SK-N-SH (cell line): Measurements from ENCODE around the gene CSNK2A1. TPM values are rescaled to one million over a fixed set of nuclear protein-coding genes. Genes with fewer than 3 reads are reported as not detected.

Experiments used
- CTCF ChIA-PET: fragments of 300-600, 350-600 bp; formaldehyde crosslinking; extraction: SDS; loops from one replicate; lab custom pipeline; 2021; lab: Yijun Ruan, JAX
- POLR2A ChIA-PET: fragments of 350-600 bp; sonication (Branson Sonifier 250); formaldehyde crosslinking; extraction: SDS; loops from one replicate; lab custom pipeline; 2020; ENCODE audit warnings: antibody characterized with exemption, inconsistent platforms; lab: Yijun Ruan, JAX
- DNase-seq: peaks from one replicate; pipeline ENCODE4 v3.0.0; 2012
- H2AFZ ChIP-seq: fragments of 200-600 bp; sonication (generic); 2 replicates; pipeline ENCODE4 v1.8.1; 2016; ENCODE audit warnings: antibody characterized with exemption, mild to moderate bottlenecking, low read depth
- H3F3A ChIP-seq: fragments of 200-600 bp; sonication (generic); replicated peaks from 2 replicates; pipeline ENCODE3; 2016; ENCODE audit warnings: antibody characterized with exemption, mild to moderate bottlenecking; ENCODE audit not compliant: insufficient read depth
- H3K27ac ChIP-seq, 2 experiments: fragments of 200-500 bp in 1 of 2; fragments of 200-600 bp in 1 of 2; sonication (Bioruptor generic) in 1 of 2; sonication (generic), shearing (Covaris generic) in 1 of 2; 2 replicates each; pipeline versions ENCODE4 v1.5.1 to v1.6.1; 2014 to 2016; ENCODE audit warnings: low read depth in 2 of 2, inconsistent platforms in 1 of 2, low read length in 1 of 2, mild to moderate bottlenecking in 1 of 2, mixed read lengths in 1 of 2
- H3K27me3 ChIP-seq: fragments of 200-600 bp; sonication (generic), shearing (Covaris generic); 2 replicates; pipeline ENCODE4 v1.6.1; 2016; ENCODE audit warnings: mixed run types; ENCODE audit not compliant: insufficient read depth
- H3K36me3 ChIP-seq, 2 experiments: fragments of 200-500 bp in 1 of 2; fragments of 200-600 bp in 1 of 2; sonication (Bioruptor generic) in 1 of 2; sonication (generic) in 1 of 2; replicated peaks in 1 of 2; 2 replicates each; pipeline versions ENCODE3 to v1.5.1; 2014 to 2016; ENCODE audit warnings: low read length in 1 of 2, mild to moderate bottlenecking in 1 of 2; ENCODE audit not compliant: insufficient read depth in 2 of 2, control insufficient read depth in 1 of 2
- H3K4me1 ChIP-seq, 2 experiments: fragments of 200-500 bp in 1 of 2; fragments of 200-600 bp in 1 of 2; sonication (Bioruptor generic) in 1 of 2; sonication (generic), shearing (Covaris generic) in 1 of 2; 2 replicates each; pipeline versions ENCODE4 v1.5.1 to v1.6.1; 2014 to 2016; ENCODE audit warnings: low read depth in 1 of 2, low read length in 1 of 2, mixed run types in 1 of 2; ENCODE audit not compliant: insufficient read depth in 2 of 2, control insufficient read depth in 1 of 2
- H3K4me2 ChIP-seq: fragments of 200-600 bp; sonication (generic), shearing (Covaris generic); 2 replicates; pipeline ENCODE4 v1.6.1; 2017; ENCODE audit warnings: mixed run types
- H3K4me3 ChIP-seq, 2 experiments: fragments of 200-500 bp in 1 of 2; fragments of 200-600 bp in 1 of 2; sonication (Bioruptor generic) in 1 of 2; sonication (generic), shearing (Covaris generic) in 1 of 2; 2 replicates each; pipeline versions ENCODE4 v1.5.1 to v1.8.1; 2014 to 2016; ENCODE audit warnings: low read depth in 2 of 2, inconsistent platforms in 1 of 2, low read length in 1 of 2, mild to moderate bottlenecking in 1 of 2, mixed read lengths in 1 of 2, moderate library complexity in 1 of 2
- H3K79me2 ChIP-seq: fragments of 200-600 bp; sonication (generic); 2 replicates; pipeline ENCODE4 v1.8.1; 2017; ENCODE audit warnings: mild to moderate bottlenecking; ENCODE audit not compliant: insufficient read depth
- H3K9ac ChIP-seq: fragments of 200-600 bp; sonication (generic); 2 replicates; pipeline ENCODE4 v1.6.1; 2017; ENCODE audit warnings: mixed run types
- H3K9me2 ChIP-seq: fragments of 200-600 bp; sonication (generic); 2 replicates; pipeline ENCODE4 v1.6.1; 2017; ENCODE audit warnings: mixed run types
- H3K9me3 ChIP-seq: fragments of 200-600 bp; sonication (generic); 2 replicates; pipeline ENCODE4 v1.6.1; 2017; ENCODE audit warnings: mixed run types, mild to moderate bottlenecking, moderate library complexity
- H4K20me1 ChIP-seq: fragments of 200-600 bp; sonication (generic); 2 replicates; pipeline ENCODE4 v1.6.1; 2017; ENCODE audit warnings: mild to moderate bottlenecking, mixed run types; ENCODE audit not compliant: insufficient read depth
- CTCF ChIP-seq: fragments of 200-600 bp; sonication (generic); IDR thresholded peaks from 2 replicates; pipeline ENCODE4 v1.6.1; 2017; ENCODE audit warnings: antibody characterized with exemption, mild to moderate bottlenecking, moderate library complexity
- ELF1 ChIP-seq: IDR thresholded peaks from 2 replicates; pipeline ENCODE4 v1.4.0; 2012
- EZH2phosphoT487 ChIP-seq: fragments of 200-600 bp; sonication (generic); IDR thresholded peaks from 2 replicates; pipeline ENCODE4 v1.6.1; 2017; ENCODE audit warnings: low read depth, mixed run types, mild to moderate bottlenecking, antibody characterized with exemption, moderate library complexity, borderline replicate concordance
- FOXJ3 ChIP-seq: sonication (generic); formaldehyde crosslinking; IDR thresholded peaks from 2 replicates; pipeline ENCODE4 v1.5.1; 2020; ENCODE audit warnings: mild to moderate bottlenecking, missing genetic modification reagents
- GABPA ChIP-seq: IDR thresholded peaks from 2 replicates; pipeline ENCODE4 v1.4.0; 2012; ENCODE audit warnings: low read depth, mild to moderate bottlenecking
- IRF3 ChIP-seq: fragments of 150-350 bp; IDR thresholded peaks from 2 replicates; pipeline ENCODE4 v1.6.1; 2016; ENCODE audit warnings: mild to moderate bottlenecking, low read depth, low read length
- POLR2AphosphoS5 ChIP-seq: IDR thresholded peaks from 2 replicates; pipeline ENCODE4 v1.6.1; 2012; ENCODE audit warnings: low read depth, low read length
- RAD21 ChIP-seq: IDR thresholded peaks from 2 replicates; pipeline ENCODE4 v1.6.1; 2012; ENCODE audit warnings: mild to moderate bottlenecking, low read length
- RCOR1 ChIP-seq: fragments of 150-350 bp; IDR thresholded peaks from 2 replicates; pipeline ENCODE4 v1.6.1; 2017; ENCODE audit warnings: antibody characterized with exemption, low read length
- RXRA ChIP-seq: IDR thresholded peaks from 2 replicates; pipeline ENCODE4 v1.4.0; 2012; ENCODE audit warnings: low read depth, mild to moderate bottlenecking, borderline replicate concordance
- SMC3 ChIP-seq: IDR thresholded peaks from 2 replicates; pipeline ENCODE4 v1.6.1; 2012; ENCODE audit warnings: low read depth, low read length, improper control_type of control experiment
- USF1 ChIP-seq: IDR thresholded peaks from 2 replicates; pipeline ENCODE4 v1.4.0; 2012; ENCODE audit warnings: low read depth, borderline replicate concordance
- YY1 ChIP-seq: IDR thresholded peaks from 2 replicates; pipeline ENCODE4 v1.4.0; 2012; ENCODE audit warnings: low read depth, mild to moderate bottlenecking
- ZBTB33 ChIP-seq: IDR thresholded peaks from 2 replicates; pipeline ENCODE4 v1.4.0; 2012; ENCODE audit warnings: low read depth, borderline replicate concordance
- WGBS: methylation state at CpG from one replicate; pipeline ENCODE4 v1.1.6; 2017; ENCODE audit warnings: low lambda C conversion rate; 5-methylcytosine and 5-hydroxymethylcytosine counted together
- polyA plus RNA-seq, 3 experiments: library from polyadenylated mRNA; depleted of rRNA; stranded (reverse); fragments of >200 nt; gene quantifications; 2 replicates each; pipeline ENCODE4 v1.2.3, GENCODE V29; 2012

Gene CSNK2A1
- polyA plus RNA-seq, 1 of the 3 experiments (the other 2 are of a cell fraction) = 61.9 TPM

- TF ChIP-seq GABPA = no peak
Observed at GRCh38 chr20:480044-480443, 63.5 kb downstream of the CSNK2A1 start (continued).

- Histone ChIP-seq H4K20me1 (0 out of 2 replicates have a peak, but pooled peaks cover 9% of the 10 kb centered on the region), H3K27me3 (no peaks in the 10 kb centered on the region), H3K79me2 (no peaks in the 10 kb centered on the region), H3K36me3 (peaks cover 54 to 58% of the 10 kb centered on the region in 2 experiments), H3F3A (peaks cover 20% of the 10 kb centered on the region), H3K4me2 (no peak overlapping the region), H2AFZ (no peak overlapping the region), H3K9ac (no peak overlapping the region), H3K9me3 (no peaks in the 10 kb centered on the region), H3K9me2 (no peaks in the 10 kb centered on the region), H3K27ac (no peak overlapping the region), H3K4me3 (no peak overlapping the region), H3K4me1 (no peaks in the 10 kb centered on the region; a peak in 1 of 4 replicates)
- TF ChIP-seq USF1 (no peak), RXRA (no peak), YY1 (no peak), SMC3 (no peak), IRF3 (no peak), RCOR1 (no peak), FOXJ3 (CRISPR knock-in tag) (no peak), CTCF (no peak), EZH2phosphoT487 (no peak)
- 91% methylated on average over 2 of the region's 2 CpGs for WGBS
- DNase-seq = no peak
- POLR2A ChIA-PET = no interaction called here
- CTCF ChIA-PET = interaction anchor here (0.8 to 4.9 kb wide), 10 partner anchors 12 to 128 kb away, joined by 3 to 21 read pairs (median 4); no protein-coding TSS in a partner anchor
Observed at GRCh38 chr20:479487-479886, 64.1 kb downstream of the CSNK2A1 start.

- ChIA-PET POLR2A (no interaction called here), CTCF (interaction anchor here (0.8 to 4.9 kb wide), 11 partner anchors 12 to 124 kb away, joined by 3 to 21 read pairs (median 4); no protein-coding TSS in a partner anchor)
- no peak overlapping the region; a peak in 1 of 4 replicates for H3K4me3 ChIP-seq
- no peaks in the 10 kb centered on the region for H3K79me2 ChIP-seq
- H3K9ac ChIP-seq = no peak overlapping the region
- H3F3A ChIP-seq = peaks cover 20% of the 10 kb centered on the region
- H3K36me3 ChIP-seq = peaks cover 49 to 55% of the 10 kb centered on the region in 2 experiments
- H4K20me1 ChIP-seq = 0 out of 2 replicates have a peak, but pooled peaks cover 9% of the 10 kb centered on the region
- WGBS = 63% methylated on average over 3 of the region's 3 CpGs
- no peaks in the 10 kb centered on the region for H3K9me2 ChIP-seq
- no peak overlapping the region for H3K4me2 ChIP-seq
- no peaks in the 10 kb centered on the region for H3K27me3 ChIP-seq
- no peak overlapping the region for H3K27ac ChIP-seq
- H3K9me3 ChIP-seq = no peaks in the 10 kb centered on the region
- TF ChIP-seq RAD21 (peak; percentile 69), SMC3 (peak; percentile 55; the same call in 1 of the 2 replicates), POLR2AphosphoS5 (peak; percentile 4; the same call in 1 of the 2 replicates), ELF1 (no peak), ZBTB33 (no peak), CTCF (peak; percentile 73)
- H2AFZ ChIP-seq = no peak overlapping the region
- no peaks in the 10 kb centered on the region; a peak in 1 of 4 replicates for H3K4me1 ChIP-seq
- peak; percentile 56 for DNase-seq
Observed at GRCh38 chr20:478949-479429, 64.6 kb downstream of the CSNK2A1 start.
